Hindlimb muscle (tissue), 1 donor: ENCODE results near the gene AKAP5. TPM values are rescaled to one million over a fixed set of nuclear protein-coding genes. Genes with fewer than 3 reads are reported as not detected.

Experiments used
- DNase-seq: peaks from one replicate; pipeline ENCODE4 v3.0.0-alpha.2; 2013
- polyA plus RNA-seq: library from polyadenylated mRNA; unstranded; fragments of 120-200 nt; gene quantifications from one replicate; pipeline ENCODE4 v1.2.1, GENCODE V29; 2013; ENCODE audit not compliant: insufficient read length

The AKAP5 gene
- polyA plus RNA-seq, 1 donor: 0.45 TPM

DNA sequence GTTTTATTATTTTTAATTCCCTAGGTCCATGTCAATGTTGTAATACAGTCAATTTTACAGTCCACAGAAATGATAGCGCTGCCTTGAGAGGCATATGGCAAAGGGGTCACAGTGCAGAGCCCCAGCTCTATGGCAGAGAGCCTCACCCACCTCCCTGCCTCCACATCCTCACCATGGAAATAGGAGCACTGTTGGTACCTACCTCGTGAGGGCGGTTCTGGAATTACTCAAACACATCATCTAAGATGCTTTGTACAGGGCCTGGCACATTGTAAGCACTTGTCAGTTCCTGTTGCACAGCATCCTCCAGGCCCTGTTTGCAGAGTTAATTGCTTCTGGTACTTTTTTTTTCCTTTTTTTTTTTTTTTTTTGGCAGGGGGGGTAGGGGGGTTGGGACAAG is 4.1 kb upstream of the AKAP5 start:
- DNase-seq: no peak

DNA sequence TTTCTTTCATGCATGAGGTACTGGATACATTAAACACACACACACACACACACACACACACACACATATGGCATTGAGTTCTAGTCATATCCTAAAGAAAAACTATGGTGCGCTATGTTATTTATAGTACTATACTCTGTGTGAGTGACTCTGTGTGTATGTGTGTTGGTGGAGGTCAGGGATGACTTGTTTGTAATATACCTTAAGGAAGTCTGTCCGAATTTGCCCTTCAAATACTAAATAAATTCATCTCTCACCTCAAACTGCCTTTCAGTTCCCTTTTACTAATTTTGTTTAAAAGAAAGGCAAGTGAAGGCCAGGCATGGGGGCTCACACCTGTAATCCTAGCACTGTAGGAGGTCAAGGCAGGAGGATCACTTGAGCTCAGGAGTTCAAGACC is 2.1 kb upstream of the AKAP5 start:
- DNase-seq: no peak

DNA sequence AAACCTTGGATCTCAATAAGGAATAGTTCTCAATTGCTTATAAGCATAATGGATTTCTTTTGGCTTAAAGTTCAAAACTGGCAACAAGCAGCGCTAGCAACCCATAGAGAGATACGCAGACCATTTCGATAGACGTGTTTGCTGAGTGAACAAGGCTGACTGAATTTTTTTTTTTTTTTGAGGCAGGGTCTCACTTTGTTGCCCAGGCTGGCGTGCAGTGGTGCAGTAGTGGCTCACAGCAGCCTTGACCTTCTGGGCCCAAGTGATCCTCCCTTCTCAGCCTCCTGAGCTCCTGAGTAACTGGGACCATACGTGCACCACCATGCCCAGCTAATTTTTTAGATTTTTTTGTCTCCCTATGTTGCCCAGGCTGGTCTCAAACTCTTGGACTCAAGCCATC is 1.4 kb upstream of the AKAP5 start:
- no peak for DNase-seq

- no peak for DNase-seq
Measured at GRCh38 chr14:64464651-64465050, 648 bp upstream of the AKAP5 start.

- DNase-seq: peak; percentile 46
Measured at GRCh38 chr14:64465831-64466554, 694 bp downstream of the AKAP5 start.

GRCh38 chr14:64467101-64467500 is 1.8 kb downstream of the AKAP5 start:
- no peak for DNase-seq

GRCh38 chr14:64467566-64467965 is 2.3 kb downstream of the AKAP5 start:
- DNase-seq: no peak

DNA sequence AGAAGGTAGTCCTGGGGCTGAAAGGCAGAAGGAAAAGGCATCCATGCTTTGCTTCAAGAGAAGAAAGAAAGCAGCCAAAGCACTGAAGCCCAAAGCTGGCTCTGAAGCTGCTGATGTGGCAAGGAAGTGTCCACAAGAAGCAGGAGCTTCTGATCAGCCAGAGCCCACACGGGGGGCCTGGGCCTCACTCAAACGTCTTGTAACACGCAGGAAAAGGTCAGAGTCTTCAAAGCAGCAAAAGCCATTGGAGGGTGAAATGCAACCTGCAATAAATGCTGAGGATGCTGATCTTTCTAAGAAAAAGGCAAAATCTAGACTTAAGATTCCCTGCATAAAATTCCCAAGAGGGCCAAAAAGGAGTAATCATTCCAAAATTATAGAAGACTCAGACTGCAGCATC is 3.2 kb downstream of the AKAP5 start:
- DNase-seq: no peak

- DNase-seq: no peak
Measured at GRCh38 chr14:64474041-64474440, 8.7 kb downstream of the AKAP5 start.

- DNase-seq: no peak
Measured at GRCh38 chr14:64474698-64475097, 9.4 kb downstream of the AKAP5 start.

DNA sequence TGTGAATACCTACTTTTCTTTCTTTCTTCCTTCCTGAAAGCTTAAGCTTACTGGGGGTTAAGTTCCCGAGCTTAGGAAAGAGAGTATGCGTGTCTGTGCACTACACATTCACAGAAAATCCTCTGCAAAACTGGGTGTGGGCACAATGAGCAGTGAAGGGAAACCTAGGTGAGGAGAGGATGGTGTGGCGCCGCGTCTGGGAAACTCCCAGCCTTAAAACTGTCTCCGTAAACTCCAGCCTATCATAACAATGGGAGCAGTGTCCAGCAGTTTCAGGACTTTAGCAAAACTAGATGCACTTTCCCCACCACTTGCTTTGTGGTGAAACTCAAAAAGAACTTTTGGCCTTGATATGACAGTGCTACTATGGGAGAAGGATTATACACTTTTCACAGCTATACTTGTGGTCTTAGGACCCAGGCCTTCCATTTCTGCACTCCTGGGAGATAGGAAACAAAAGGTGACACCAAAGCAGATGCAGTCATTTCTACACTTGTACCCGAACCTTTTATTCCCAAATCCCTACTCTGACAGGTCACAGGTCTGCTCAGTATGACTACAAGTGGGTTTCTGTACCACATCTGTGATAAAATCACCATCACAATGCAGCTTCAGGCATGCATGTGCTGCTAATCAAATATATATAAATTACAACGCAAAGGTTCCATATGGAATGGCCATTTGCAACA is 10.4 kb downstream of the AKAP5 start:
- DNase-seq: no peak

GRCh38 chr14:64476438-64476837 is 11.1 kb downstream of the AKAP5 start:
- no peak for DNase-seq

GRCh38 chr14:64478634-64479250 is 13.4 kb downstream of the AKAP5 start:
- DNase-seq: no peak

DNA sequence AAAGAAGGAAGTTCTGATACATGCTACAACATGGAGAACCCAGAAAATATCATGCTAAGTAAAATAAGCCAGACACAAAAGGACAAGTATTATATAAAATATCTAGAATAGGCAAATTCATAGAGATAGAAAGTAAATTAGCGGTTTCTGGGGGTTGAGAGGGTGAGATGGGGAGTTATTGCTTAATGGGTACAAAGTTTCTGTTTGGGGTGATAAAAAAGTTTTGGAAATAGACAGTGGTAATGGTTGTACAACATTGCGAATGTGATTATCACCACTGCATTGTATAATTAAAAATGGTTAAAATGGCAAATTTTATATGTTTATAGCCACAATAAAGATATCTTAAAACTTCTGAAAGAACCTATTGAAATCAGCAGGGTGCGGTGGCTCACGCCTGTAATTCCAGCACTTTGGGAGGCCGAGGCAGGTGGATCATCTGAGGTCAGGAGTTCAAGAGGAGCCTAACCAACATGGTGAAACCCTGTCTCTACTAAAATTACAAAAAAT is 23.3 kb downstream of the AKAP5 start:
- no peak for DNase-seq

- DNase-seq: no peak
Measured at GRCh38 chr14:64491637-64492036, 26.3 kb downstream of the AKAP5 start.

GRCh38 chr14:64493455-64493854 is 28.2 kb downstream of the AKAP5 start:
- DNase-seq: no peak

- DNase-seq: no peak
Measured at GRCh38 chr14:64495252-64495651, 30.0 kb downstream of the AKAP5 start.

GRCh38 chr14:64496764-64497163 is 31.5 kb downstream of the AKAP5 start:
- no peak for DNase-seq

DNA sequence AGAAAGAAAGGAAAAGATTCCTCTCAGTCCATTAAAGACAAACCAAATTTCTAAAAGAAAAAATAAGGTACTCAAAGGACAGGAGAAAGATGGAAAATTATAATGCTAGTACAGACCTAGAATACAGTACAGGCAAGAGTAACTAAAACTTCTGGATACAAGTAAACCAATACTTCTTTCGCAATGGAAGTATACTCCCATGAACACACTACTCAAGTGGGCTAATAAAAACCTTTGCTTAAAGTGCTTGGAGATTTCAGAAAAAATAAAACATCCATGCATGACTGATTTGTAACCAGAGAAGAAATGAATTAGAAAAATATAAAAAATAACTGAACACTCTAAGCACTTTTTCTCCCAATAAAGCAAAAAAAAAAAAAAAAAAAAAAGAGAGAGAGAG is 34.8 kb downstream of the AKAP5 start:
- DNase-seq: no peak

DNA sequence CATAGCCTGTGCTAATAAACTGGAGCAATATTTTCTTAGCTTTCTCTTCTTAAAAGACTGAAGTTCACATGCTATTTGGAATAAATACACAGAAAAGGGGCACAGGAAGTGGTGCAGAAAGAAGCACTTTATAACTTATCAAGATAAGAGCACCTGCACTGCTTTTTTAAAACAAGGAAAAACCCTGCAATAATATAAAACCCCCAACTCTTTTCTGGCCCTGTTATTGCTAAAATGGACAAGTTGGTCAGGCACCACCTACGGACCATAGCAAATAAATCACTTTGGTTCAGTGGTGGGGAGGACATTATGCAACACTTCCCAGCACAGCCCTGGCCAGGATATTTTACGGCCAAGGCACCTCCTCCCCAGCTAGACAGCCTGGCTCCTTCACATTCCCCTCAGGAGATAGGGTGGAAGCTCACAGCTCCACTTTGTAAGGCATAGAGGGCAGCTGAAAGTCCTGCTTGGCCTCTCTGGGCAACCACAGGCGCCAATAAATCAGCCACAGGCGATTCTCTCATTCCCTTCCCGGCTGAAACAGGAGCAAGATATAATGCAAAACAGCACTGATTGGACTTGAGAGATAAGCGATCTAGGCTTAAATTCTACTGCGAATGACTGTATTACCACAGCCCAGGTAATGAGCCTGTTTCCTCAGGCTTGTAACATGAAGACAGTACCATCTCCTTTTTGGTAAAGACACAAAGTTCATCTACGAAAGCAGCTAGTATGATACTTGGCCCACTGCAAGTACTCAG is 36.3 kb downstream of the AKAP5 start:
- no peak for DNase-seq

GRCh38 chr14:64502456-64502855 is 37.2 kb downstream of the AKAP5 start:
- DNase-seq: no peak

DNA sequence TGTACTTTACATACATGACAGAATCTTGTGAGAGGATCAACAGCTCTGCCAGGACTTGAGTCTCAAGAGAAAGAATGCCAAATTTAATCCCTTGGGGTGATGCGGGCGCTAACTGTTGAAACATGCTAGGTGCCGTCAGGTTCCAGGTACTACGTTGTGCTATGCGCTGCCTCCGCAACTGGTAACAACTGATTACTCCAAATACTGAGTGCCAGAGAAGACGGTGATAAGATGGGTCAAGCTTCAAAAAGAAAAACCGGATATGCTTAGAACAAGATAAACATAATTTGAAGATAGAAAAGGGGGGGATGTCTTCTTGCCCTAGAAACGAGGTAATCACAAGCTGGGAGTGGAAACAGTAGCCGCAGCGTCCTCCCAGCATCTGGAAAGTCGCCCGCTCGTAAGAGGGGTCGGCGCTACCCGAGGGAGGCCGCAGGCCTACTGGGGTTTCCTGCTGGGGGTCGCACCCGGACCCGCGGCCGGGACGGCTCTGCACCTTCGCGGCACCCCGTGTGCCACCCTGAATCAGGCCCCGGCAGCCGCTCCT is 37.7 kb downstream of the AKAP5 start:
- DNase-seq: peak; percentile 48
